HEK293 (cell line): ENCODE results near the gene TLE1.

Source experiments
- CTCF ChIP-seq: fragments of 450-650 bp; formaldehyde crosslinking; IDR thresholded peaks from 2 replicates; pipeline ENCODE4 v1.5.1; 2016; ENCODE audit warnings: missing biosample characterization, missing genetic modification characterization
- MYNN ChIP-seq: fragments of 450-650 bp; formaldehyde crosslinking; IDR thresholded peaks from 2 replicates; pipeline ENCODE4 v1.5.1; 2016; ENCODE audit warnings: missing biosample characterization, missing genetic modification characterization, borderline replicate concordance
- TCF7L2 ChIP-seq: IDR thresholded peaks from 2 replicates; pipeline ENCODE4 v1.6.1; 2011; ENCODE audit warnings: low read depth, mild to moderate bottlenecking, inconsistent platforms, low read length, moderate library complexity, borderline replicate concordance
- WT1 ChIP-seq: fragments of 450-650 bp; formaldehyde crosslinking; IDR thresholded peaks from 2 replicates; pipeline ENCODE4 v1.5.1; 2016; ENCODE audit warnings: missing biosample characterization, missing genetic modification characterization
- YY1 ChIP-seq: fragments of 450-650 bp; formaldehyde crosslinking; IDR thresholded peaks from 2 replicates; pipeline ENCODE4 v1.5.1; 2018; ENCODE audit warnings: missing biosample characterization, missing genetic modification characterization
- ZBTB20 ChIP-seq: fragments of 450-650 bp; formaldehyde crosslinking; IDR thresholded peaks from 2 replicates; pipeline ENCODE4 v1.5.1; 2016; ENCODE audit warnings: missing biosample characterization, missing genetic modification characterization
- ZNF184 ChIP-seq: fragments of 450-650 bp; IDR thresholded peaks from 2 replicates; pipeline ENCODE4 v1.5.1; 2018; ENCODE audit warnings: missing biosample characterization, mild to moderate bottlenecking, missing genetic modification characterization
- ZNF362 ChIP-seq: fragments of 450-650 bp; formaldehyde crosslinking; IDR thresholded peaks from 2 replicates; pipeline ENCODE4 v1.5.1; 2016; ENCODE audit warnings: missing biosample characterization, missing genetic modification characterization
- ZNF48 ChIP-seq: fragments of 450-650 bp; formaldehyde crosslinking; IDR thresholded peaks from 2 replicates; pipeline ENCODE4 v1.5.1; 2016; ENCODE audit warnings: missing biosample characterization, missing genetic modification characterization
- ZNF513 ChIP-seq: fragments of 450-650 bp; IDR thresholded peaks from 2 replicates; pipeline ENCODE4 v1.5.1; 2018; ENCODE audit warnings: missing biosample characterization, missing genetic modification characterization
- ZNF623 ChIP-seq: fragments of 450-650 bp; formaldehyde crosslinking; IDR thresholded peaks from 2 replicates; pipeline ENCODE4 v1.5.1; 2016; ENCODE audit warnings: missing biosample characterization, missing genetic modification characterization
- ZNF639 ChIP-seq: fragments of 450-650 bp; formaldehyde crosslinking; IDR thresholded peaks from 2 replicates; pipeline ENCODE4 v1.5.1; 2016; ENCODE audit warnings: missing biosample characterization, missing genetic modification characterization
- ZNF660 ChIP-seq: fragments of 450-650 bp; IDR thresholded peaks from 2 replicates; pipeline ENCODE4 v1.5.1; 2018; ENCODE audit warnings: missing biosample characterization, mild to moderate bottlenecking, missing genetic modification characterization

GRCh38 chr9:81650586-81651515, 38.5 kb downstream of the TLE1 start:
- TF ChIP-seq ZBTB20: no peak
- TF ChIP-seq TCF7L2: no peak
- TF ChIP-seq ZNF48: no peak
- TF ChIP-seq ZNF639 (tag by site-specific recombination): no peak
- TF ChIP-seq CTCF (tag by site-specific recombination): no peak
- no peak for TF ChIP-seq ZNF513 (tag by site-specific recombination)
- no peak for TF ChIP-seq ZNF623 (tag by site-specific recombination)
- TF ChIP-seq ZNF660 (tag by site-specific recombination): no peak
- no peak for TF ChIP-seq YY1 (tag by site-specific recombination)
- no peak for TF ChIP-seq WT1 (tag by site-specific recombination)
- TF ChIP-seq ZNF184 (tag by site-specific recombination): no peak
- TF ChIP-seq MYNN: no peak
- no peak for TF ChIP-seq ZNF362 (tag by site-specific recombination)
